ENCODE measurements around the gene OSBPL8. TPM values are rescaled to one million over a fixed set of nuclear protein-coding genes. Genes with fewer than 3 reads are reported as not detected.

OSBPL8 gene
- total and polyA plus RNA-seq, 2 of the 8 experiments (the other 6 are each of a cell fraction or from before 2014, with no cell fraction given): 10.9 to 81.1 TPM

DNA sequence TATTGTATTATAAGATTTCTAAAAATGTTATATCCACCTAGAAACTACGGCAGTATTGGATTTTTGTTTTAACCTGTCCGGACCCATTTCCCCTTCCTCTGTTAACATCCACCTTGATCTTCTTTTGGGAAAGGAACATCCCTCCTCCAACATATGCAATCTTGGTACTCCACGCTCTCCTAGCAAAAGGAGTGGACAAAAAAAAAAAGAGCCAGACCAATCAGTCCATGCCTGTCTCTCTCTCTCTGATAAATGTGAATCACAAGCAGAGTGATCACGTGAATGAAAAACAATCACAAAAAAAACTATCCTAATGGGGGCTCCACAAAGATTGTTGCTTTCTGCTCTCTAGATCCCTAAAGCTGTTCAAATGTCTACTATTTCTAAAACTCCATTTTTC lies 27.1 kb downstream of the OSBPL8 start:
- H2BK20ac ChIP-seq (ENCODE audit: low read length): no peak overlapping the region
- TF ChIP-seq SIX5 (IDR thresholded peaks at IDR 0.05; ENCODE audit: low read depth, low read length) (no peak), YY1 (IDR thresholded peaks at IDR 0.05; ENCODE audit: low read depth, low read length) (no peak), SRF (IDR thresholded peaks at IDR 0.05; ENCODE audit: low read depth, low read length) (no peak), PHF8 (conservative IDR thresholded peaks at IDR 0.05; ENCODE audit: low read depth, low read length) (no peak), FOSL1 (IDR thresholded peaks at IDR 0.05; ENCODE audit: insufficient read depth, low read depth, low read length) (no peak), RXRA (IDR thresholded peaks at IDR 0.05; ENCODE audit: insufficient read depth, low read depth, low read length) (no peak), GTF2F1 (IDR thresholded peaks at IDR 0.05; ENCODE audit: borderline replicate concordance, low read depth, low read length) (no peak), SAP30 (IDR thresholded peaks at IDR 0.05; ENCODE audit: insufficient read depth, insufficient replicate concordance, low read length) (no peak), KDM1A (IDR thresholded peaks at IDR 0.05; ENCODE audit: borderline replicate concordance, low read length) (no peak), TBP (IDR thresholded peaks at IDR 0.05; ENCODE audit: low read depth, low read length) (no peak), JUN (IDR thresholded peaks at IDR 0.05; ENCODE audit: low read depth, low read length) (no peak)
- TF ChIP-seq, protein P1, sequence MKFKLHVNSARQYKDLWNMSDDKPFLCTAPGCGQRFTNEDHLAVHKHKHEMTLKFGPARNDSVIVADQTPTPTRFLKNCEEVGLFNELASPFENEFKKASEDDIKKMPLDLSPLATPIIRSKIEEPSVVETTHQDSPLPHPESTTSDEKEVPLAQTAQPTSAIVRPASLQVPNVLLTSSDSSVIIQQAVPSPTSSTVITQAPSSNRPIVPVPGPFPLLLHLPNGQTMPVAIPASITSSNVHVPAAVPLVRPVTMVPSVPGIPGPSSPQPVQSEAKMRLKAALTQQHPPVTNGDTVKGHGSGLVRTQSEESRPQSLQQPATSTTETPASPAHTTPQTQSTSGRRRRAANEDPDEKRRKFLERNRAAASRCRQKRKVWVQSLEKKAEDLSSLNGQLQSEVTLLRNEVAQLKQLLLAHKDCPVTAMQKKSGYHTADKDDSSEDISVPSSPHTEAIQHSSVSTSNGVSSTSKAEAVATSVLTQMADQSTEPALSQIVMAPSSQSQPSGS (IDR thresholded peaks at IDR 0.05; ENCODE audit: low read length): no peak

More for the DNA sequence above, 27.1 kb downstream of the OSBPL8 start:
- Histone ChIP-seq H3K18ac (ENCODE audit: extremely low read depth, low read length) (no peak overlapping the region), H4K5ac (ENCODE audit: insufficient read length, low read depth, low read length) (no peak overlapping the region), H3K4ac (replicated peaks; ENCODE audit: insufficient read length, low read depth, low read length) (no peak overlapping the region), H4K20me1 (replicated peaks in 1 of 2; ENCODE audit: control insufficient read depth in 1 of 2, insufficient read depth in 2 of 2, low read length in 2 of 2) (no peaks in the 10 kb centered on the region), H4K91ac (replicated peaks; ENCODE audit: insufficient read length, low read length) (no peak overlapping the region), H3K14ac (ENCODE audit: insufficient read length) (no peak overlapping the region), H3K36me3 (ENCODE audit: control insufficient read depth in 2 of 4, insufficient read depth in 4 of 4, low read length in 3 of 4) (peaks cover 0 to 6% (median 0%) of the 10 kb centered on the region in 4 experiments; a peak in 1 of 8 replicates), H2AK5ac (ENCODE audit: low read depth, low read length) (no peak overlapping the region), H3K56ac (replicated peaks; ENCODE audit: insufficient read length, low read depth, low read length) (no peak overlapping the region), H3K23ac (ENCODE audit: insufficient read length) (no peak overlapping the region), H3K9me3 (ENCODE audit: insufficient read depth in 2 of 2, low read depth in 1 of 2, low read length in 1 of 2) (no peaks in the 10 kb centered on the region), H3K27me3 (replicated peaks in 1 of 4; ENCODE audit: control insufficient read depth in 3 of 4, extremely low read depth in 1 of 4, insufficient read depth in 3 of 4, low read length in 3 of 4) (no peaks in the 10 kb centered on the region), H2BK120ac (replicated peaks; ENCODE audit: low read depth, low read length) (no peak overlapping the region), H3K79me2 (ENCODE audit: control insufficient read depth in 1 of 2, insufficient read depth in 2 of 2, low read length in 2 of 2) (peaks cover 0 to 83% of the 10 kb centered on the region in 2 experiments; a peak in 3 of 4 replicates), H2AFZ (ENCODE audit: low read length) (no peak overlapping the region), H2BK5ac (ENCODE audit: low read depth, low read length) (no peak overlapping the region), H3K4me1 (replicated peaks in 1 of 4; ENCODE audit: control insufficient read depth in 3 of 4, insufficient read depth in 4 of 4, low read length in 3 of 4) (no peaks in the 10 kb centered on the region; a peak in 2 of 7 replicates), H3K9ac (replicated peaks in 1 of 4; ENCODE audit: extremely low read depth in 1 of 4, low read depth in 3 of 4, low read length in 3 of 4) (no peak overlapping the region), H3K4me2 (ENCODE audit: insufficient read depth in 1 of 2, low read depth in 2 of 2, low read length in 2 of 2) (no peak overlapping the region), H2BK15ac (ENCODE audit: low read length) (no peak overlapping the region), H3K27ac (ENCODE audit: low read depth, low read length) (no peak overlapping the region), H2BK12ac (ENCODE audit: low read depth, low read length) (no peak overlapping the region), H3K79me1 (ENCODE audit: low read depth, low read length) (no peaks in the 10 kb centered on the region), H3K23me2 (ENCODE audit: low read depth, low read length) (no peaks in the 10 kb centered on the region), H3K4me3 (ENCODE audit: extremely low read depth in 1 of 4, insufficient read depth in 2 of 4, low read depth in 3 of 4, low read length in 4 of 4) (no peak overlapping the region), H4K8ac (ENCODE audit: extremely low read depth, insufficient read depth, low read length) (no peak overlapping the region)
- WGBS, 2 experiments (ENCODE audit: extremely low coverage in 1 of 2, insufficient coverage in 1 of 2, insufficient read length in 1 of 2, insufficient replicate concordance in 2 of 2, low coverage in 1 of 2, low lambda C conversion rate in 2 of 2, missing lambda C conversion rate in 1 of 2): 91% methylated on average over 4 of the region's 4 CpGs; no CpG with 5 or more reads in 1 of the 2 experiments
- no peak for FAIRE-seq
- ChIA-PET POLR2A (ENCODE audit: partially characterized antibody) (no interaction called here), CTCF (ENCODE audit: partially characterized antibody) (no interaction called here)
- no peak for DNase-seq (ENCODE audit: low read depth in 1 of 2, low spot score in 2 of 2)

Data from H1 (cell line).